Prostate gland (tissue), 2 donors: ENCODE measurements around the gene SCARB1.

Experiments
- CTCF ChIP-seq, 4 experiments: fragments of 200-600 bp in 2 of 4; fragments of 450-650 bp in 2 of 4; sonication (generic) in 2 of 4; IDR thresholded peaks; 1 replicate in 3 of 4; 2 replicates in 1 of 4; pipeline ENCODE4 v1.5.1; 2016 to 2019; ENCODE audit warnings: antibody characterized with exemption in 4 of 4, mild to moderate bottlenecking in 2 of 4, moderate library complexity in 2 of 4
- POLR2AphosphoS5 ChIP-seq: sonication (generic); formaldehyde crosslinking; IDR thresholded peaks from one replicate; pipeline ENCODE4 v1.6.1; 2017; ENCODE audit warnings: antibody characterized with exemption

- TF ChIP-seq CTCF (IDR thresholded peaks at IDR 0.05) = no peak
- TF ChIP-seq POLR2AphosphoS5 = no peak
Observed at GRCh38 chr12:124766727-124767065, 97.0 kb downstream of the SCARB1 start.
